Measurements from ENCODE around the gene KPTN. TPM values are rescaled to one million over a fixed set of nuclear protein-coding genes. Genes with fewer than 3 reads are reported as not detected.

Gene KPTN
- polyA plus RNA-seq, 1 donor (not counting 4 experiments of a cell fraction or from before 2014, with no cell fraction given): 7.3 TPM

GRCh38 chr19:47479701-47480503 lies 4.1 kb downstream of the KPTN start:
- H3K27ac ChIP-seq (ENCODE audit: control insufficient read depth, insufficient read depth, low read length): no peak overlapping the region
- H3K9me1 ChIP-seq (ENCODE audit: control insufficient read depth, extremely low read depth, insufficient read depth, low read length): no peaks in the 10 kb centered on the region
- no peak overlapping the region for H3K4me2 ChIP-seq (ENCODE audit: control insufficient read depth, extremely low read depth, insufficient read depth, low read depth, low read length)
- dilution Hi-C loops (cut with MboI; ENCODE audit: extremely low pct_ligation_motif_present, low sequenced_read_pairs): no loop called here
- H3K79me2 ChIP-seq (ENCODE audit: control insufficient read depth, insufficient read depth, low read length): no peaks in the 10 kb centered on the region
- no peak overlapping the region for H3K9ac ChIP-seq (ENCODE audit: control insufficient read depth, extremely low read depth, insufficient read depth, low read length)
- H3K36me3 ChIP-seq (ENCODE audit: control insufficient read depth in 2 of 2, extremely low read depth in 1 of 2, insufficient read depth in 2 of 2, low read length in 2 of 2): peaks cover 0 to 2% of the 10 kb centered on the region in 2 experiments
- H2AFZ ChIP-seq (ENCODE audit: control insufficient read depth, low read length): no peak overlapping the region
- H3K9me3 ChIP-seq (ENCODE audit: control insufficient read depth, low read depth, low read length): no peaks in the 10 kb centered on the region
- peaks cover 12% of the 10 kb centered on the region for H3K4me1 ChIP-seq (ENCODE audit: control insufficient read depth, extremely low read depth, insufficient read depth, low read length)
- TF ChIP-seq, protein P1, sequence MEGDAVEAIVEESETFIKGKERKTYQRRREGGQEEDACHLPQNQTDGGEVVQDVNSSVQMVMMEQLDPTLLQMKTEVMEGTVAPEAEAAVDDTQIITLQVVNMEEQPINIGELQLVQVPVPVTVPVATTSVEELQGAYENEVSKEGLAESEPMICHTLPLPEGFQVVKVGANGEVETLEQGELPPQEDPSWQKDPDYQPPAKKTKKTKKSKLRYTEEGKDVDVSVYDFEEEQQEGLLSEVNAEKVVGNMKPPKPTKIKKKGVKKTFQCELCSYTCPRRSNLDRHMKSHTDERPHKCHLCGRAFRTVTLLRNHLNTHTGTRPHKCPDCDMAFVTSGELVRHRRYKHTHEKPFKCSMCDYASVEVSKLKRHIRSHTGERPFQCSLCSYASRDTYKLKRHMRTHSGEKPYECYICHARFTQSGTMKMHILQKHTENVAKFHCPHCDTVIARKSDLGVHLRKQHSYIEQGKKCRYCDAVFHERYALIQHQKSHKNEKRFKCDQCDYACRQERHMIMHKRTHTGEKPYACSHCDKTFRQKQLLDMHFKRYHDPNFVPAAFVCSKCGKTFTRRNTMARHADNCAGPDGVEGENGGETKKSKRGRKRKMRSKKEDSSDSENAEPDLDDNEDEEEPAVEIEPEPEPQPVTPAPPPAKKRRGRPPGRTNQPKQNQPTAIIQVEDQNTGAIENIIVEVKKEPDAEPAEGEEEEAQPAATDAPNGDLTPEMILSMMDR (optimal IDR thresholded peaks at IDR 0.05 in 1 of 3, IDR thresholded peaks at IDR 0.05 in 1 of 3, conservative IDR thresholded peaks at IDR 0.05 in 1 of 3; ENCODE audit: extremely low read depth in 1 of 3, insufficient read depth in 2 of 3, low read length in 3 of 3): no peak
- TF ChIP-seq EZH2 (IDR thresholded peaks at IDR 0.05; ENCODE audit: low read length): no peak
- H4K20me1 ChIP-seq (ENCODE audit: control insufficient read depth, extremely low read depth, insufficient read depth, low read length): no peaks in the 10 kb centered on the region
- DNase-seq (ENCODE audit: low read depth, low spot score) (no peak), FAIRE-seq (no peak)
- H3K27me3 ChIP-seq (ENCODE audit: control insufficient read depth, extremely low read depth, insufficient read depth, low read length): no peaks in the 10 kb centered on the region
- no peak overlapping the region for H3K4me3 ChIP-seq (ENCODE audit: control insufficient read depth in 2 of 3, extremely low read depth in 1 of 3, insufficient read depth in 2 of 3, low read depth in 1 of 3, low read length in 3 of 3)

DNA sequence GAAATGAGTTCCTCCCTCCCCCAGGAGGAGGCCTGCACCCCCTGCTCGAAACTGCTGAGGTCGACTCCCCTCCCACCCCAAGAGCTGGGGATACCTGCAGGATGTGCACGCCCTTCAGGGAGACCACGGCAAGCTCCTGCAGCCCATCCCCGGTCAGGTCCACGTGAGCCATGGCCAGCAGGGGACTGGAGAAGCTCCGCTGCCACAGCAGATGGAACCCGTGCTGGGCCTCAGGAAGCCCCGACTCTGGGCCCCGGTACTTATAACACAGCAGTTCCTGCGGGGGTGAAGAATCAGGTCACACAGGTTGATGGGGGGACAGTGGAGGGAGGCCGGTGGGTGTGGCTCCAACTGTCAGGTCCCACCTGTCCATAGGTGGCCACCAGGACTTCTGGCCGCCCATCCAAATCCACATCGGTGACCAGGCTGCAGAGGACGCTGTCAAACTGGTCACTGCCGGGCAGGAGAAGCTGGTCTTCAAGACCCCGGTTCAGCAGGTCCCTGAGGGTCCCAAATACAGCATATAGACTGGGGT lies 7.5 kb downstream of the KPTN start:
- Histone ChIP-seq H3K9ac (ENCODE audit: control insufficient read depth, extremely low read depth, insufficient read depth, low read length) (no peak overlapping the region), H2AFZ (ENCODE audit: control insufficient read depth, low read length) (no peak overlapping the region)
- no peak for DNase-seq (ENCODE audit: low read depth, low spot score)

More for the DNA sequence above, 7.5 kb downstream of the KPTN start:
- H3K27ac ChIP-seq (ENCODE audit: control insufficient read depth, insufficient read depth, low read length): no peak overlapping the region
- H3K4me1 ChIP-seq (ENCODE audit: control insufficient read depth, extremely low read depth, insufficient read depth, low read length): no peaks in the 10 kb centered on the region
- H3K4me3 ChIP-seq (ENCODE audit: control insufficient read depth in 2 of 3, extremely low read depth in 1 of 3, insufficient read depth in 2 of 3, low read depth in 1 of 3, low read length in 3 of 3): no peak overlapping the region
- TF ChIP-seq EZH2 (IDR thresholded peaks at IDR 0.05; ENCODE audit: low read length): no peak
- TF ChIP-seq, protein P1 (optimal IDR thresholded peaks at IDR 0.05 in 1 of 3, IDR thresholded peaks at IDR 0.05 in 1 of 3, conservative IDR thresholded peaks at IDR 0.05 in 1 of 3; ENCODE audit: extremely low read depth in 1 of 3, insufficient read depth in 2 of 3, low read length in 3 of 3): no peak
- no peaks in the 10 kb centered on the region for H3K9me1 ChIP-seq (ENCODE audit: control insufficient read depth, extremely low read depth, insufficient read depth, low read length)
- no peak overlapping the region for H3K4me2 ChIP-seq (ENCODE audit: control insufficient read depth, extremely low read depth, insufficient read depth, low read depth, low read length)
- peaks cover 6% of the 10 kb centered on the region for H3K27me3 ChIP-seq (ENCODE audit: control insufficient read depth, extremely low read depth, insufficient read depth, low read length)
- dilution Hi-C loops (cut with MboI; ENCODE audit: extremely low pct_ligation_motif_present, low sequenced_read_pairs): no loop called here
- no peak for FAIRE-seq
- H3K36me3 ChIP-seq (ENCODE audit: control insufficient read depth in 2 of 2, extremely low read depth in 1 of 2, insufficient read depth in 2 of 2, low read length in 2 of 2): peaks cover 0 to 3% of the 10 kb centered on the region in 2 experiments
- H3K9me3 ChIP-seq (ENCODE audit: control insufficient read depth, low read depth, low read length): no peaks in the 10 kb centered on the region
- H4K20me1 ChIP-seq (ENCODE audit: control insufficient read depth, extremely low read depth, insufficient read depth, low read length): no peaks in the 10 kb centered on the region
- H3K79me2 ChIP-seq (ENCODE audit: control insufficient read depth, insufficient read depth, low read length): no peaks in the 10 kb centered on the region
